ENCODE results near the gene TMPRSS6.

TMPRSS6 gene

GRCh38 chr22:37112084-37112728 lies 2.7 kb upstream of the TMPRSS6 start:
- DNase-seq = no peak

- DNase-seq = no peak
Measured at GRCh38 chr22:37111156-37111717, 1.7 kb upstream of the TMPRSS6 start.

- no peak for DNase-seq
Measured at GRCh38 chr22:37107816-37108621, 1.5 kb downstream of the TMPRSS6 start.

- no peak for DNase-seq
Measured at GRCh38 chr22:37105990-37106389, 3.5 kb downstream of the TMPRSS6 start.

- DNase-seq = no peak
Measured at GRCh38 chr22:37105154-37105553, 4.4 kb downstream of the TMPRSS6 start.

- no peak for DNase-seq
Measured at GRCh38 chr22:37103656-37104452, 5.7 kb downstream of the TMPRSS6 start.

GRCh38 chr22:37103151-37103550 lies 6.4 kb downstream of the TMPRSS6 start:
- no peak for DNase-seq

GRCh38 chr22:37101311-37102066 lies 8.0 kb downstream of the TMPRSS6 start:
- no peak for DNase-seq

GRCh38 chr22:37100589-37101127 lies 8.9 kb downstream of the TMPRSS6 start:
- DNase-seq = peak in 1 of 2 experiments; percentile 52

GRCh38 chr22:37098976-37099591 lies 10.4 kb downstream of the TMPRSS6 start:
- no peak for DNase-seq

GRCh38 chr22:37097346-37097745 lies 12.2 kb downstream of the TMPRSS6 start:
- no peak for DNase-seq

GRCh38 chr22:37095113-37095512 lies 14.4 kb downstream of the TMPRSS6 start:
- DNase-seq = no peak

- no peak for DNase-seq
Measured at GRCh38 chr22:37094239-37094638, 15.3 kb downstream of the TMPRSS6 start.

GRCh38 chr22:37092997-37093396 lies 16.5 kb downstream of the TMPRSS6 start:
- no peak for DNase-seq

GRCh38 chr22:37091994-37092393 lies 17.5 kb downstream of the TMPRSS6 start:
- DNase-seq = no peak

- peak in 1 of 2 experiments; percentile 43 for DNase-seq
Measured at GRCh38 chr22:37090920-37091695, 18.4 kb downstream of the TMPRSS6 start.

GRCh38 chr22:37089434-37089833 lies 20.1 kb downstream of the TMPRSS6 start:
- DNase-seq = peak in 1 of 2 experiments; percentile 43

- DNase-seq = no peak
Measured at GRCh38 chr22:37088750-37089408, 20.6 kb downstream of the TMPRSS6 start.

GRCh38 chr22:37088108-37088605 lies 21.4 kb downstream of the TMPRSS6 start:
- DNase-seq = peak in 1 of 2 experiments; percentile 63

- DNase-seq = no peak
Measured at GRCh38 chr22:37086184-37086583, 23.3 kb downstream of the TMPRSS6 start.

All from NCI-H524 (cell line).